NCI-H146 treated with DMSO at 0.1 percent for 48 hours (cell line): Measurements from ENCODE around the gene ITGB3.
"Not testable (repeated sequence)": the region's sequence is repeated elsewhere in the genome, so short reads cannot be mapped to it uniquely, and the experiment has no call there.

ENCODE experiments used
- DNase-seq: peaks from one replicate; lab custom pipeline; 2025; ENCODE audit not compliant: unreplicated experiment; lab: John Stamatoyannopoulos, UW

Gene ITGB3

DNA sequence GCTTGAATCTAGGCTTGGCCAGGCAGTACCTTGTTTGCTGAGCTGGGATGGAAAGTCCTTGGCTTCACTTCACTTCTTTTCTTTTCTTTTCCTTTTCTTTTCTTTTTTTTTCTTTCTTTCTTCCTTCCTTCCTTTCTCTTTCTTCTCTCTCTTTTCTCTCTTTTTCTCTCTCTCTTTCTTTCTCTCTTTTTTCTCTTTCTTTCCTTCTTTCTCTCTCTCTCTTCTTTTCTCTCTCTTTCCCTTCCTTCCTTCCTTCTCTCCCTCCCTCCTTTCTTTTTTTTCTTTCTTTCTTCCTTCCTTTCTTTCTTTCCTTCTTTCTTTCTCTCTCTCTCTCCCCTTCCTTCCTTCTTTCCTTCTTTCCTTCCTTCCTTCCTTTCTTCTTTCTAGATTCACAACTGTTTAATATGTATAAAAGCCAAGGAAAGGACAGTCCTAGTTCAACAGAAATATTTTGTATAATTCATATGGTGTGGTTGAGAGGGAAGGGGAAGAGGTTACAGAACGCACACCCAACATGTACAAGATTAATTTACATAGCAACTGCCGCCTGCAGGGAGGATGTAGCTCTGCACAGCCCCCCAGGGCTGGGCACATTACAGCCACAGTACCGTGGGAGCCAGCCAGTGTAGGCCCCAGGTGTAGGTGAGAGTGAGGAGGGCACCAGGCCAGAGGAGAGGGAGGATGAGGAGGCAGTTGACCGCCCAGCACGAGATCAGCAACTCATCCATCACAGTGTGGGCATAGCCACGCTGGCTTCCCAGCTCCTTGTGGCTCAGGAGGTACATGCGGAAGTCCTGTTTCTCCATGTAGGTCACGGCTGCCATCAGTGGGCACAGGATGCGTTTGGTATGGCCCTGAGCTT lies 9.7 kb upstream of the ITGB3 start:
- DNase-seq: no peak

DNA sequence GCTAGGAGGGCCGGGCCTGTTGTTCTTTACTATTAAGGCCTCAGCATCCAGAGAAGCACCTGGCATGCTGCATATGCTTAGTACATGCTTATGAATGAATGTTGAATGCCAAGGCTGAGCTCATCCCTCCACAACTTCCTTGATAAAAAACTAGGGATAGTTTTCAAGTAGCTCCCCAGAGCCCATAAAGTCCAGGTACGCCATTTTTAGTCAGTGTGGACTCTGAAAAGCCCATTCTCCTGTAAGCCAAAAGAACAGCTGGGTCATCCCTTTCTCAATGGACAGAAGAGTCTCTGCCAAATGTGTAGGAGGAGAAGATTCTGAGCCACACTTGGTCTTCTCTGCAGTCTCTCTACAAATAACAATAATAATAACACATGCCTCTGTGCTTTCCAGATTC lies 8.9 kb upstream of the ITGB3 start:
- no peak for DNase-seq

DNA sequence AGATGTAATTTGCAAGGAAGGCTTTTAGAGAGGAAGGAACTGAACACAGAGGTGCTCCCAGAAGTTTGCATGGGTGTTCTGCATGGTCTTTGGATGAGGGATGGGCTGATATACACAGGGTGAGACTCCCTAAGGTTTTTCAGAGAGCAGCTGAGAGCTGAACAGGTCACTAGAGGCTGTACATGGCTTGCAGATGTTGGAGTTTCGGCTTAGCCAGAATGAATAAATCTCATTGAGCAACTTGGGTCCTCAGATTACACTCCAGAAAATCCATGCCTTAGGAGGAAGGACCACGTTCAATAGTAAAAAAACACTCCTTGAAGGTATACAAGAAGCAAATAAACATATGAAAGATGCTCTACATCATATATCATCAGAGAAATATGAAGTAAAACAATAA lies 7.5 kb upstream of the ITGB3 start:
- no peak for DNase-seq

DNA sequence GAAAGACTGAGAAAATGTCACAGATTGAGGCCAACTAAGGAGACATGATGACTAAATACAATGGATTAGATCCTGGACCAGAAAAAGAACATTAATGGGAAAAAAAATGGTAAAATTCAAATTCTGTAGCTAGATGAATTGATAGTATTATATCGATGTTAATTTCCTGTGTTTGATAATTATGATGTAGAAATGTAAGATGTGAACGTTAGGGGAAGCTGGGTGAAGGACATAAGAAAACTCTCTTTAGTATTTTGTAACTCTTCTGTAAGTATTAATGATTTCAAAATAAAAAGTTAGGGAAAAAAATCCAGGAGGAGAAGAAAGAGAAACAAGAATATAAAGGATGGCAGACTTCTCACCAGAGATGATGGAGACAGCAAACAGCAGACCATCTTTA lies 2.8 kb upstream of the ITGB3 start:
- DNase-seq: no peak

DNA sequence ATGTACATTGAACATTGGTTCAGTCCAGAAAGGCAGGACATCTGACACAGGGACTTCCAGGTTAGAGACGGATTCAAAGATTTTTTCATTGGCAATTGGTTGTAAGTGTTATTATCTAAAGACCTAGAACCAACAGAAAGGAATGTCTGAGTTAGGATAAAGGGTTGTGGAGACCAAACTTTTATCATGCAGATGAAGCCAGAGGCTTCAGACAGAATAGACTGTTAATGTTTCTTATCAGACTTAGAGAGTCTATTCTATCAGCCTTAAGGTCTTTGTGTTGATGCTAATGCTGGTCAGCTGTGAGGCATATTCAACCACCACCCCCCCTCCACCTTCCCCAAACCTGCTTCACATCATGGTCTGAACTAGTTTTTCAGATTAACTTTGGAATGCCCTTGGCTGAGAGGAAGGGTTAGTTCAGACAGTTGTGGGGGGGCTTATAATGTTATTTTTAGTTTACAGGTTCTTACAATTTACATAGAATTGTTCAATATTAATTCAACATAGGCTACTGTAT lies 2.1 kb upstream of the ITGB3 start:
- no peak for DNase-seq

DNA sequence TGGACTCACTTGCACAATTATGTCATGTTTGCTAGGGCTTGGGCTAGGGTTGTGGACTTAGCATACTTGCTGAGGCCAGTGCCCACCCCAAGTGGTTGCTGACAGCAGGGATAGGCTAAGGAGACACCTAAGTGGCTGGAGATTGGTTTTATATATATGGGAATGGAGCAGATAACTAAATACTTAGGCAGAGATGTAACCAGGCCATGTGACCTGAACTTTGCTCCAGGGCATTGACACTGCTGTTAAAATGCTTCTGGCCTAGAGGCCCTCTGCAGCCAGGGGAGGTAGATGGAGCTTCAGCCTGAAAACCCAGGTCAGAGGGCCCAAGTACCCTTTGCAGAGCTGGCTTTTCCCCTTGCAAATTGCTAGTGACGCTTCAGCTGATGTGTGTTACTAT lies 1.4 kb upstream of the ITGB3 start:
- no peak for DNase-seq

DNA sequence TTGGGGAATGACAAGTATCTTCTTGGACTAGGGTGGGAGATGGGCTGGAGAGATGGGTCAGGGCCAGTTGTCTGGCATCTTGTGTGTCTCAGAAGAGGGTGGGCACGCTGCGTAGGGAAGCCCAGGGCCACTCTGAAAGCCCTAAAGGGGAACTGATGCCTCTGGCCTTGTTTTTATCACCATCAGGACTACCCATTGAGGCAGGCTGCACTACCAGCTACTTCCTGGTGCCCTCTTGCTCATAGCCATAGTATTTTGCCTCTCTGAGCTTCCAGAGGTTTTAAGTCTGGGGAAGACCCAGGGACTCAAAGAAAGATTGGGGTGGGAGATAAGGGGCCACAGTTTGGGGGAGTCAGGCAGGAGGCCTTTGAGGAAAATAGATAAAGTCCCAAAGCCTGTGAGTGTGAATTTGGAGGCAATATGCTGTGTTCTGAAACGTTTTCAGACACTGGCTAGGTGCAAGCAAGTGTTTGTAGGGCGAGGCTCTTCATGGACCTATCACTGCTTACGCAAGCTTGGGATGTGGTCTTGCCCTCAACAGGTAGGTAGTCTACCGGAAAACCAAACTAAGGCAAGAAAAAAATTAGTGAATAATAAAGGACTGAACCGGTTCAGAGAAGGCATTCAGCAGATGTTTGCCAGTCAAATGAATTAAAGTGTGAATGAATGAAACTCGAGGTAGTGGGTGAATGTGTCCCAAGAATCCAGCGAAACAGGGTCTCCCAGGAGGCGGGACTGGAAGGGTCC lies 688 bp upstream of the ITGB3 start:
- no peak for DNase-seq

DNA sequence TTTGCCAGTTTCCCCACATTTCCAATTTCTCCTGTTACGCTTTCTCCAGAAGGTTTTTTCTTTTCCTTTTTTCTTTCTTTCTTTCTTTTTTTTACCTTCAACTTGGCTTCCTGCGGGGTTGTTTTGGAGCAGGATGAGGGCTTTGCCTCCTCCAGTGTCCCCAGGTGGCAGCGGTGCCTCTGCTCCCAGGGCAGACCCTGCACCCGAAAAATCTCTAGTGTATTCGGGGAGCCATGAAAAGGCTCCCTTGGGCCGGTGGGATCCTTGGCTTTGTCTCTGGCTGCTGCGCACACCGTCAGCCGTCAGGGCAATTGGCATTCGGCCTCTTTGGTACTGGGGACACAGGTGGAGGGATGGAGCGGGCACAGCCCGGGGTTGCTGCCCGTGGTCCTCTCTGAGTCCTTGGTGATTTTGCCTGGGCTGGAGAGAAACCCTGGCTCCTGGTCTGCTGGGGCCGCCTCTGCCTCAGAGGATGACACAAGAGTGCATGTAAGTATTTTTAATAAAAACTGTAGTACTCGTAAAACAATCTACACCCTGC lies 846 bp downstream of the ITGB3 start:
- DNase-seq: no peak

DNA sequence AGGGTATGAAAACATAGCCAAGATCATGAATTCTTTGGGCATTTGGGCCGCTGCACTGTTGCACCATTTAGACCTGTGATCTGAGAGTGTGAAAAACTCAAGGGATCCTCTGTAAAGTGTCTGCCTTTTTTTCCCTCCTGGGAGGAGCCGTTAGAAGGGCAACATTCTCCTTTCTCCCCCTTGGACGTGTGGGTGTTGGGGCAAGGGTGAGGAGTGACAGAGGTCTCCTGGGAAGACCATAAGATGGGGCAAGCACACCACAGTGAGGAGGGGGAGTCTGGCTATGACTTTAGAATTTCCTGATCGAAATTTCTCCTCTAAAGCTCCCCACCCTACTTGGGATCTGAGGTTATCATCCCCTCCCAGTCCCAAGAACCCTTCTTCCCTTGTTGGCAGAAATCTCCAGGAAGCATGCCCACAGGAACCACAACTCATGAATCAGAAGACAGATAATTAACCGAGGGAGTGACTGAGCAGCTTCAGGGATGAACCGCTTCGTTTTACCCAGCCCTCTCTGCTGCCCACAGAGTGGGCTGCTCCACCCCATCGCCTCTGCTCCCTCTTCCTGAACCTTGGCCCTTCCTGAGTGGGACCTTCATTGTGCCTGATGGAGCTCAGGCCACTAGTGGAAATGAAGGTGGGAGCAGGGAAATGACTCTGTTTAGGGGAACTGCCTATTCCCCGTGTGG lies 4.2 kb downstream of the ITGB3 start:
- DNase-seq: no peak

DNA sequence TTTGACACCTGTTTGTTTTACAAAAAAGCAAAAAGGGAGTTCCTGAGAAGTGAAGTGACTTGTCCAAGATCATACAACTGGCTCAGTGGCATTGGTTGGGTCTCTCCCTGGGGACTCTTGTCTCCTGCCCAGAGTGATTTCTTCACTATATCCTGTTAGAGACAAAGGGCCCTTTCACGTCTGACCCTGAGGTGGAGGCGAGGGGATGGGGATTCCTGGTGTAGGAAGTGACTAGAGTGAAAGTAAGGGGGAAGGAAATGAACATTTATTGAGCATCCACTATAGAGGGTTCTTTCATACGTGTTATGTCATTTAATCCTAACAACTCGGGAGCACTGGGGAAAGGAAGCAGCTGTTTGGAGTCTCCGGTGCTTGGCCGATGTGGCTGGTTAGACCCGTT lies 9.0 kb downstream of the ITGB3 start:
- DNase-seq: no peak

DNA sequence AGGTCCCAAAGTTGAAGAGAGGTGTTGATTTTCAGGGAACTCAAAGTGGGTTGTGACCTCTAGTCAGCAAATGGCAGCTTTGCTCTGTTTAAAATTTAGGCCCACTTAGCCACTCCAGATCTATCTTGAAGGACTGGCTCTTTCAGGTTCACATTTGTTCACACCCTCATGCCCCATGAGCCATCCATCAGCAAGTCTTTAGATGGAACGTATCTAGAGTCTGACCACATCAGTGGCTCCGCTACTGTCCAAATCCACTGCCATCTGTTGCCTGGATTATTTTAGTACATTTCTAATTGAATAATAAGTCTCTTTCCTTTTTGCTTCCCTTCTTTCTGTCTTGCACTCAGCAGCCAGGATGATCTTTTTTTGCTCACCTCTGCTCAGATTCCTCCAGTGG lies 10.5 kb downstream of the ITGB3 start:
- no peak for DNase-seq

DNA sequence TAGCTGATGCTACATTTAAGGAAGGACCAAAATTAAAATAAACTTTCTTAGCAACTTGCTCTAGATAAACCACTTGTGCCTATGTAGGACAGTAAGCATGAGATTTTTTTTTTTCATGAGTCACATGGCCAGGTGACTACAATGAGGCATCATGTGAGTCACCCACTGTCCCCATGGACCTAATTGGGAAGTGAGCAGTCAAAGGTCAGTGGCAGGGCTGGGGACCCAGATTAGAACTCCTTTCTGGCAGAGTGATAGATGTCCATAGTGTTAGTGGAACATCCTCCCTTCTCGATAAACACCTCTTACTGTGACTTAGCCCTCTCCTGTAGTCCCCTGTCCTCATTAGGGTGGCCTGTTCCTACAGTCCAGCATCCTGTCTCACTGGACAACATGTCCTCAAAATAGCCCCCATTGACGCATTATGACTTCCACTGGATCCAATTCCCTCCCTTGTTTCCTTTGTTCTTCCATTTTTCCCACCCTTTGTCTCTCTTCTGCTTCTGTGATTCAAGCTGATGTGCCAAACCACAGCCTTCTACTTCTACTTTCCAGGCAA lies 12.4 kb downstream of the ITGB3 start:
- no peak for DNase-seq

DNA sequence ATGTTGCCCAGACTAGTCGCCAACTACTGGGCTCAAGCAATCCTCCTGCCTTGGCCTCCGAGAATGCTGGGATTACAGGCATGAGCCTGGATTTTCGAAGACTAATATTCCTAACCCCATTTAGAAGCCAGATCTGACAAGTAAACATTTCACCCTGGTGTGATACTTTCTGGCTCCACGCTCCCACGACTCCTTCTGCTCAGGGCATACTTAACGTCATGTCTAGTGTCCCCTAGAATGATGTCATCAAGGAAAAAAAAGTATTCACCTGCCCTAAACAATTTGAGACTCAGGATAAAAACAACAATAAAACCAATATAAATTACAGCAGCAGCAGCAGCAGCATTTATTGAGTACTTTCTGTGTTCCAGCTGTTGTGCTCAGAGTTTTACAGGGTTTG lies 13.2 kb downstream of the ITGB3 start:
- no peak for DNase-seq

DNA sequence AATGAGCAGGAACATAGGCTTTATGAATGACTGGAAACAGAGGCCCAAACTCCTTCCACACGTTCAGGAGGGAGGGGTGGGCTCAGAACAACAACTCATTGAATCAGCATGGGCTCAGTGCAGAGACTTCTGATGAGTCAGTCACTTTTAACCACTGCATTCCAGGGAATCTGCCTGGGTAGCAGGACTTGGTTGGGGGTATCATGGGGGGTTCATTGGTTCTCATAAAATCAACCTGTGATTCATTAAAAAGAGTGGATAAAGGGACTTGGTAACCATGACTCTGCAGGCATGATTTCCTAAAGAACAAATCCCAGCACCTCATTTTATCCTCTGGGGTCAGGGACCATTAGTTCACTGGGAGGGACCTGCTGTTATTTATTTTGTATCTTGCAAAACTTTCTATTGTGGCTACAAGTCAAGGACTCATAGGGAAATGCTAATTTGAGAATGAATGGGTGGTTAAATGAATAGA lies 13.8 kb downstream of the ITGB3 start:
- DNase-seq: no peak

DNA sequence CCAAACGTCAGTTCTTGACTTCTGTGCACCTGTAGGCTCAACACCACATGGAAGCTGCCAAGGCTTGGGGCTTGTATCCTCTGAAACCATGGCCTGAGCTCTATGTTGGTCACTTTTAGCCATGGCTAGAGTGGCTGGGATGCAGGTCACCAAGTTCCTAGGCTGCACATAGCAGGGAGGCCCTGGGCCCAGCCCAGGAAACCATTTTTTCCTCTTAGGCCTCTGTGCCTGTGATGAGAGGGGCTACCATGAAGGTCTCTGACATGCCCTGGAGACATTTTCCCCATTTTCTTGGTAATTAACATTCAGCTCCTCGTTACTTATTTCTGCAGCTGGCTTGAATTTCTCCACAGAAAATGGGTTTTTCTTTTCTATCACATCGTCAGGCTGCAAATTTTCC lies 15.3 kb downstream of the ITGB3 start:
- not testable (repeated sequence) for DNase-seq

DNA sequence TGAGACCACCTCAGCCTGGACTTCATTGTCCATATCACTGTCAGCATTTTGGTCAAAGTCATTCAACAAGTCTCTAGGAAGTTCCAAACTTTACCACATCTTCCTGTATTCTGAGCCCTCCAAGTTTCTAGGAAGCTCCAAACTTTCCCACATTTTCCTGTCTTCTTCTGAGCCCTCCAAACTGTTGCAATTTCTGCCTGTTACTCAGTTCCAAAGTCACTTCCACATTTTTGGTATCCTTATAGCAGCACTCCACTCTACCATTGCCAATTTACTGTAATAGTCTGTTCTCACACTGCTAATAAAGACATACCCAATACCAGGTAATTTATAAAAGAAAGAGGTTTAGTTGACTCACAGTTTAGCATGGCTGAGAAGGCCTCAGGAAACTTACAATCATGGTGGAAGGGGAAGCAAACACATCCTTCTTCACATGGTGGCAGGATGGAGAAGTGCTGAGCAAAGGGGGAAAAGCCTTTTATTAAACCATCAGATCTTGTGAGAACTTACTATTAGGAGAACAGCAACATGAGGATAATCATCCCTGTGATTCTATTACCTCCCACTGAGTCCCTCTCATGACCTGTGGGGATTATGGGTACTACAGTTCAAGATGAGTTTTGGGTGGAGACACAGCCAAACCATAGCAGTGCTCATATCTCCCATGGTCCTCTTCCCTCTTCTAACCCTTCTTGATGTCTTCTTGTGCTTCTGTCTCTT lies 16.1 kb downstream of the ITGB3 start:
- not testable (repeated sequence) for DNase-seq

DNA sequence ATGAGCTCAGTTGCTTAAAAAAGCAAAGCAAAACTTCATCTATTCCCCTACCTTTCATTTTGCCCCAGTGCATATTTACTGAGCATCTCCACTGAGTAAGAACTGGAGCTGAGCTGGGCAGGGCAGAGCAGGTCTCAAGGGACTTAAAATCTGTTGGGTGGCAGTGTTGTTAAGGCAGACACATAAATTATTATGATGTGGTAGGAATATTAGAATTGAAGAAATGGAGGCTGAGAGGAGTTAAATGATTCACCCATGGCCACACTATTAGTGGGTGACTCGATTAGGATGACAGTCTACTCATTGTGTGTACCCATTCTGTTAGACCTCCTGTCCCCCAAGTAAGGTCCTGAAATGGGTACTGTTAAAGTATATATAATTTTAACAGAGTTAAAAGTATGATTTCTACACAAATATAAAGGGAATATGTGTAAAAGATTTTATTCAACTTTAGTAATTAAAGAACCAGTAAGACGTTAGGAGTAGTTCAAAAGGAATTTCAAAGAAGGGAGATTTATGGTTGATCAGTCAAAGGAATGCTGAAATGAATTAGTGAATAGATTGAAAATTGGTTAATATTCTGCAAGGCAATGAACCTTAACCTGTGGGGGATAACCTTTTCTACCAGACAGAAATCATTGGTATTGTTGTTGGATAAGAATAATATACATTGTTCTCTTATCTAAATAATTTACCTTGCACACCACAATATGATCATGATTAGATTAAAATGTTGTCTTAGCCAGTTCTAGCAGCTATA lies 17.5 kb downstream of the ITGB3 start:
- DNase-seq: no peak

DNA sequence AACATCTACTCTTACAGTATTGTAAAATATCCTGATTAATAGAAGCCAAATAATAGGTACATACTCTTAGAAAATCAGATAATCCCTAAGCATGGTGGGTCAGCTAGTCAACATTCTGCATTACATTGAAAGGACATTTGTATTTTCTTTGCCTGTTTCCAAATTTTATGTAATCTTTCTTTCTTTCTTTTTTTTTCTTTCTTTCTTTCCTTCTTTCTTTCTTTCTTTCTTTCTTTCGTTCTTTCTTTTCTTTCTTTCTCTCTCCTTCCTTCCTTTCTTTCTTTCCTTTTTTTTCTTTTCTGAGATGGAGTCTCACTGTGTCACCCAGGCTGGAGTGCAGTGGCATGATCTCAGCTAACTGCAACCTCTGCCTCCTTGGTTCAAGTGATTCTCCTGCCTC lies 18.9 kb downstream of the ITGB3 start:
- DNase-seq: no peak

DNA sequence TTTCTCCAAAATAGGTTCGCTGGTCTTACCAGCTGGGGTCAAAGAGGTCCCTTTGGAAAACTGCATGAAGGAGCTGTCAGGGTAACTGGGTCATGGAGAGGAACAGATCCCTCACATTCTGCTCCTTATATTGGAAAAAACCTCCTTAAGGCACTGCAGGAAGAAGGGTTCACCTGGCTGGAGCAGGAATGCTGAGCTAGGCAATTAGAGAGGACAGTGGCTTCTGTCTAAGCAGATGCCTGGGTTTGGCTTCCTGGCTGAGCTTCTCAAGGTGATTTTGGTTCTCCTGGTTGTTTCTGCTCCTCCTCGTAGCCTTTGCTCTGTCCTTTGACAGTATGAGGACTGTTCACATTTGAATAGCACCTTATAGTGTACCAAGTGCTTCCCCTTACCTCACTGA lies 19.6 kb downstream of the ITGB3 start:
- DNase-seq: no peak
